NCI-H2171 (cell line): Measurements from ENCODE around the gene SLC29A3.
"Not testable (repeated sequence)": the region's sequence is repeated elsewhere in the genome, so short reads cannot be mapped to it uniquely, and the experiment has no call there.

ENCODE experiments used
- DNase-seq: peaks from one replicate; lab custom pipeline; 2025; lab: John Stamatoyannopoulos, UW

SLC29A3 gene

DNA sequence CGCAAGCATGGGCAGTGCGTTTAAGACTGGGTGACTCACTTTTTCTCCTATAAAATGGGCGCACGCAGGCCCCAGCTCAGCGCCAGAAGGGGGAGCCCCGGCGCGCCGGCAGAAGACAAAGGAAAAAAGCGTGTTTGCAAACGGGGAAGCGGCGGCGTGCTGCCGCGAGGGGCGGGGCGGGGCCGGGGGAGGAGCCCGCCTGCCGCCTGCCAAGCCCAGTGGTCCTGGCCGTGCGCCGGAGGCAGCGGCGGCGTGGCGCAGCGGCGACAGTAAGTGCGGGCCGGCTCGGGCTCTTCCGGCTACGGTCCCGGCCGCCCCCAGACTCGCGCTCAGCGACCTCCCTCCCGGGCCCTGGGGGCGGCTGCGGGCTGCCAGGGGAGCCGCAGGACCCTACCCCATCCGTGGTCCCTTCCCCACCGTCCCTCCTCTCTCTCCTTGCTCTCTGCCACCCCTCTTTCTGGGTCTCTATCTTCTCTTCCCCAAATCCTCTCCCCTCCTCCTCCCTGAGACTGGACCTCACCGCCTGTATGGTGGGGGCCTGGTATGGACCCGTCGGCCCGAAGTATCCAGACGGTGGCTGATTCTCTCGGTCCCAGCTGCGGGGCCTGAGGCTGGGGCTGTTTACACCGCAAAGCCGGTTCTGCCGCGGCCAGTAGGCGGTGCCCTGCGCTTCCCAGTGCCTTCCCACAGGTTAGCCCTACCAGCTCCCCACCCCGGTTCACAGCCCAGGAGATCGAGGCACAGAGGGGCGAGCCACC lies at the start of gene SLC29A3:
SLC29A3 (plus strand) TSS at position 218 of the 758 bp plus-strand sequence; CDS start at position 269, 51 bp downstream.
- peak; percentile 67 for DNase-seq

DNA sequence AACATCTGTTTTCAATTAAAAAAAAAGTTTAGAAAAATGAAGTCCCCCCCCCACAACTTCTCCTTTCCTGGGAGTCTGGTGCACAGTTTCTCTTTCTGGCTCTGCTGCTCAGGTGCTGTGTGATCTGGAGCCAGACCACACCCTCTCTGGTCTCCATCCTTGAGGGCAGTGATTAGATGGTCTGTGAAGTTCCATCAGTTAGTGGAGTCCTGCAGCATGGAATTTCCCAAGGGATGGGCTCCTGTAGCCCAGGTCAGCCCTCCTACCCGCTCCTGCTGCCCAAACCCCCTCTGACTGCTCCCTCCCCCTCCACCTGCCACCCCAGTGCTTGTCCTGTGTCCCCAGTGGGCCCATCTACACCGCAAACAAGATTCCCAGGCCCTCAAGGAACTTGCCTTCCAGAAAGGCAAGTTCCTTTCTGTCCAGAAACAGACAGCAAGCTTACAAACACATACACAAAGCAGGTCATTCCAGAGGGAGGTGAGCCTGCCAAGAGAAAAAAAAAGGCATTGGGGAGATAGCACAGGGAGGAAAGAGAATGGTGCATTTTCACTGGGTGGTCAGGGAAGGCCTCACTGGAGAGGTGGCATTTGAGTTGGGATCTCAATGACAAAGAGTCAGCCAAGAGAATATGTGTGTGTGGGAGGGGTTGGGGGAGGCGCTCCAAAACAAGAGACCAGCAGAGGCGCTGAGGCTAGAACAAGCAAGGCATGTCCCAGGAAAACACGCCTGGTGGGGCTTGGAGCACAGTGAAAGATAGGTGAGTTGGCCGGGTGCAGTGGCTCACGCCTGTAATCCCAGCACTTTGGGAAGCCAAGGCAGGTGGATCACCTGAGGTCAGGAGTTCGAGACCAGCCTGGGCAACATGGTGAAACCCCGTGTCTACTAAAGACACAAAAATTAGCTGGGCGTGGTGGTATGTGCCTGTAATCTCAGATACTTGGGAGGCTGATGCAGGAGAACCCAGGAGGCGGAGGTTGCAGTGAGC lies 49.5 kb upstream of the SLC29A3 start:
- no peak for DNase-seq

DNA sequence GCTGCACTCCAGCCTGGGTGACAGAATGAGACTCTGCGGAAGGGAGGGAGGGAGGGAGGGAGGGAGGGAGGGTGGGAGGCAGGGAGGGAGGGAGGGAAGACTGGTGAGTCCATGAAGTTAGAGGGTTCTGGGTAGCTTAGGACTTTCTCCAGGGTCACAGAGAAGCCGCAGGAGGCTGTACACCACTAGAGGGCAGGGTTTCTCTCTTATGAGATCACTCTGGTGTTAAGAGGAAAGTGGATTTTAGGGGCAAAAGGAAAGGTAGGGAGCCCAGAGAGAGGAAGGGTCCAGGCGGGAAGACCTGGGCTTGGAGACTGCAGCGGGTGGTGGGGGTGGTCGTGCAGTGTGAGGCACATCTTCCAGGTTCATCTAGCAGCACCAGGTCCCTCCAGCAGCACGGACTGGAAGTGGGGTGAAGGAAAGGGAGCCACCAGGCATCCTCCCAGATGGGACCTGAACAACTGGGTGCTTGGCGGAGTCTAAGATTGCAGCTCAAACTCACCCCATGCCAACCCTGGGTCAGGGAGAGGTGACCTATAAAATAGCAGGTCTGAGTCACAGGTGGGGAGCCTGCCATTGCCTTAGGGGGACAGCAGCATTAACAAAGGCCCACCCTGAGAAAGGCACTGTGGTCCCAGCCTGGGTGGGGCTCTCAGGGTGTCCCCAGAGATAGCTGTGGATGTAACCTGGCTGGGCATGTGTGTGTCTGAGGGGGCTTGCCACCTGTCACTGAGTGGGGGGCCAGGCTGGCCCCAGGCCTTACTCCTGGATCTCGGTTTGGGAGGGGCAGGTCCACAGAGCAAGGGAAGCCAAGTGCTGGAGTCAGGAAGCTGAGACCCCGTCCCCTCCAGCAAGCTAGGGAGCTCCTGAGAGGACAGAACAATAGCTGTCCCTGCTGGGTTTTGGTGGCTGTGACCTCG lies 48.5 kb upstream of the SLC29A3 start:
- peak; percentile 23 for DNase-seq

DNA sequence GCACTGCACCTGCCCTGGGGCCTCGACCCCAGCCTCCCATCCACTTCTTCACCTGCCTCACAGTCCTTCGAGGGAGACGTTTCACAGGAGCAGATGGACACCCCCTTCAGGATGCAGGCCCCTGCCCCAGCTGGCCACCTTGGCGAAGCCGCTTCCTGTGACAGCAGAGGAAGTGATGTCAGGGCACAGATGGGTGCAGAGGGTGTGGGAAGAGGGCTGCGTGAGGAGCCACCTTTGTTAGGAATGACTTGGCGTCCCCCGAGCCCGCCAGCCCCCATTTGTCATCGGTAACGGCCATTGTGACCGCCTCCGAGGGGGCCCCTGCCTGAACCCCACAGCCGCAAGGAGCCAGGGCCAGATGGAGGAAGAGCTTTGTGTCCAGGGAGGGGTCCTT lies 47.4 kb upstream of the SLC29A3 start:
- no peak for DNase-seq

DNA sequence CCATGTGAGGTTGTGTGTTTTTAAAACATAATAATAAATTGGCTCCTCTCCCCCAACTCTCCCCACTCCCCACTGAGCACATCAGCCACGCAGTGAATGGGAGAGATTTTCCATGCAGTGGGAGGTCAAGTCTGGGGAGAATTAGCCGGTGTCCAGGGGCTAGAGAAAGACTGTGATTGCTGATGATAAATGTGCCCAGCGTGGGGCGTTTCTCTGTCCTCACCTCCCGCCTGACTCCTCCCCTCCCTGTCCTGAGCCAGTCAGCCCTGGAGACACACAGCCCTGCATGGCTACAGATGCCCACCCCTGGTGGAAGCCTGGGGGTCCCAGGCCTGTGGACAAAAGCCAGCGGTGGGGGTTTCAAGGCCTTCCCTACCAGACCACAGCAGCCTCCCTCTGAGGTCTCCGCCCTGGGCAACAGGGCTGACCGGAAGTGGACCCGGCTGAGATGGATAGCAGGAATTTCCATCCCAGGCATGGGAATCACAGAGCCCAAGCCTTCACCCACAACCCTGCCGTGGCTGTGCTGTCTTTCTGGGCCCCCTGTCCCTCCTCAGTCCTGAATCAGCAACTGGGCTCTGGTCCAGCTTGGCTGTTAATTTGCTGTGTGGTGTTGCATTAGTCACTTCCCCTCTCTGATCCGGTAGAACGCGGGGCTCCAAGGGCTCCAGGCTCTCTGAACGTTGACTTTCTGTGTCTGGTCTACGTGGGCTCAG lies 46.8 kb upstream of the SLC29A3 start:
- DNase-seq, result no peak

DNA sequence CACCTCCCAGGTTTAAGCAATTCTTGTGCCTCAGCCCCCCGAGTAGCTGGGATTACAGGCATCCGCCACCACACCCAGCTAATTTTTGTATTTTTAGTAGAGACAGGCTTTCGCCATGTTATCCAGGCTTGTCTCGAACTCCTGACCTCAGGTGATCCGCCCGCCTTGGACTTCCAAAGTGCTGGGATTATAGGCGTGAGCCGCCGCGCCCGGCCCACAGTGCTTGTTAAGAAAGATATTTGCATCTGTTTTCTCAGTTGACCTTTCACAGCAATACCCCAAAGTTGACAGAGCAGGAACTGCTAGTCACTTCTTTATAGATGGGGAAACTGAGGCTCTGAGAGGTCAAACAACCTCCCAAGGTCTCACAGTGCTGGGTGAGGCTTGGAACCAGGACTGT lies 46.1 kb upstream of the SLC29A3 start:
- not testable (repeated sequence) for DNase-seq

DNA sequence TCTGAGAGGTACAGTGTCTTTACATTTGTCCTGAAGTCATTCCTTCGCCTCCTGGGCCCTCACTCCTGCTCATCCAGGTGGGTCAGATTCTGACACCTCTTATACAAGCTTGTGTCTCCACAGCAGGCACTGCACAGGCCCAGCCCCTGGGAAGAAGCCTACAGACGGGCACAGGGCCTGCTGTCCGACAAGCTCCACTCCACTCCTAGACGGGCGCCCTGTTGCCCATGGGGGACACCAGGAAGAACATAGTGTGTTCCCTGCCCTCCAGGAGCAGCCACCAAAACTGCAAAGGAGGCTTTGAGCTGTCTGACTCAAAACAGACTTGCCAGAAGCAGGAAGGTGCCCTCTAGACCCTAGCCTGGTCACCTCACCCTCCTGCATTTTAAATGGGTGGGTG lies 45.6 kb upstream of the SLC29A3 start:
- no peak for DNase-seq

DNA sequence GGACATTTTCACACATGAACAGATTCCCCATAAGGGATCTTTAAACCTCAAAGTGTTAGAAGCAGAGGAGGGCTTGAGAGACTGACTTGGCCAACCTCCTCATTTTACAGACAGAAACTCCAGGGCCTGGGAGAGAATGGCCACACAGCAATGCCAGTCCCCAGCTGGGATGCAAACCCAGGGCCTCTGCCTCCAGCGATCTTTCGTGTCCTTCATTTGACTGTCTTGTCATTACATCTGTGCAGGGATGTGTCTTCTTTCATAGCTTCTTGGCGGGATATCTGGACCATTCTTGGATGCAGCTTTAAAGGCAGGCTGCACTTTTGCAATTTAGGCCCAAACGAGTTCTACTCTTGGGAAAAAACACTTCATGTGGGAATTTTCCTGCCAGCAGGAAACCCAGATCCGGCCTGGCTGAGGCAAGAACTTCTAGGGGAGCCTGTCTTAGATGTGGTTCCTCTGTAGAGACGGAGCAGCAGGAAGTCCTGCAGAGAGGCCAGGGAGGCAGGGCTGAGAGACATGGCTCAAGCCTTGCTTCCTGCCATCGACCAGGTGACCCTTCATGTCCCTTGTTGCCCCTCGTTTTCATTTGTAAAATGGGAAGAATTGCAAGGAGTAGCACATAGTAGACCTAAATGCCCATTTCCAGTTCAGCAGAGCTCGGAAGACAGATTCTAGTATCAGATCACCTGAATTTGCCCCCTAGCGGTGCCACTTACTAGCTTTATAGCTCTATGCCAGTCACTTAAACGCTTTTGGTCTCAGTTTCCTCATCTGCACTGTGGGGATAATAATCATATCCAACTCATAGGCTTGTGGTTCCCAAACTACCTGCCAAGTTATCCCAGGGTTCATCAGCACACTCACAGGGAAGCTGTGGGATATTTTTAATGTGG lies 43.9 kb upstream of the SLC29A3 start:
- DNase-seq, result no peak

DNA sequence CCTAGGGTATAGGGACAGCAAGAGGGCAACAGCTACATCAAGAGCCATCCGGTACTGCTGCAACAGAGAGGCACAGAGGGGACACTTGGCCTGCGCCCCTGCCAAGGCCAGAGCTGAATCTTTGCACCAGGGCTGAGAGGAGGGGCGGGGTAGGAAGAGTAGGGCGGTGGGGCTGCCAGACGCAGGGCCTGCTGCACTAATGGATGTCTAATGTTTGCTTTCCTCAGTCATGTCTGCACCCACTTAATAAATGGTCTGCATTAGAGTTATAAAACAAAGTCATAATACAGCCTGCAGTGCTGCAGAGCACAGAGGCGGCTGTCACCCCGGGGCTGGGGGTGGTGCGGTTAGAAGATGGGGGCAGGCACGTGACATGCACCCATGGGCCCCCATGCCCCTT lies 42.2 kb upstream of the SLC29A3 start:
- DNase-seq, result no peak

DNA sequence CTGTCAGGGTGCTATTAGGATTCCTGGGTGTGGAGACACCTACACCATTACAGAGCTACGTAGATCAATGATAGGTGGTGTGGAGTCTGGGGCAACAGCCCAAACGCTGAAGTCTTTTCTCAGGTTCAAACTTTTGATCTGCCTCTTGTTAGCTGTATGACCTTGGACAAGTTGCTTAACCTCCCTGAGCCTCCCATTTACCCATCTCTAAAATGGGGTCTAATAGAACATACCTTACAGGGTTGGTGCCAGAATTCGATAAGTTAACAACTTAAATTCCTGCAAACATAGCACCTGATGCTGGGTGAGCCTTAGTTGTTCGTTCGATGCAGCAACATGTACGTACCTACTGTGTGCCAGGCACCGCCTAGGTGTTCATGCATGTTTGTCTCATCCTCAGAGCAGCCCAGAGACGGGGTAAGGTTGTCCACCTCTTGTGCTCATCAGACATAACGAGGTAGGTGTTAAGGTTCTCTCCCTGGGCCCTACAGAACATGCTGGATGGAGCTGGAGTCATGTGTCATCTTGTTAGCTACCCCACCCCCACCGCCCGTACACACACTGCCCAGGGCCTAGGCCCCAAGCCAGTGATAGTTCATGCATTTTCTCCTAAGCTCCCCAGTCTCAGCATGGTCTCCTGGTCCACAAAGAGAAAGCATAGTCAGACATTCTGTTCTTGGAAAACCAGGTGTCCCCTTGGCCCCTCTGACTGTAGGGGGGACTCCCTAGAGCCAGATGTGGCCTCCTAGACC lies 41.0 kb upstream of the SLC29A3 start:
- DNase-seq, result no peak

DNA sequence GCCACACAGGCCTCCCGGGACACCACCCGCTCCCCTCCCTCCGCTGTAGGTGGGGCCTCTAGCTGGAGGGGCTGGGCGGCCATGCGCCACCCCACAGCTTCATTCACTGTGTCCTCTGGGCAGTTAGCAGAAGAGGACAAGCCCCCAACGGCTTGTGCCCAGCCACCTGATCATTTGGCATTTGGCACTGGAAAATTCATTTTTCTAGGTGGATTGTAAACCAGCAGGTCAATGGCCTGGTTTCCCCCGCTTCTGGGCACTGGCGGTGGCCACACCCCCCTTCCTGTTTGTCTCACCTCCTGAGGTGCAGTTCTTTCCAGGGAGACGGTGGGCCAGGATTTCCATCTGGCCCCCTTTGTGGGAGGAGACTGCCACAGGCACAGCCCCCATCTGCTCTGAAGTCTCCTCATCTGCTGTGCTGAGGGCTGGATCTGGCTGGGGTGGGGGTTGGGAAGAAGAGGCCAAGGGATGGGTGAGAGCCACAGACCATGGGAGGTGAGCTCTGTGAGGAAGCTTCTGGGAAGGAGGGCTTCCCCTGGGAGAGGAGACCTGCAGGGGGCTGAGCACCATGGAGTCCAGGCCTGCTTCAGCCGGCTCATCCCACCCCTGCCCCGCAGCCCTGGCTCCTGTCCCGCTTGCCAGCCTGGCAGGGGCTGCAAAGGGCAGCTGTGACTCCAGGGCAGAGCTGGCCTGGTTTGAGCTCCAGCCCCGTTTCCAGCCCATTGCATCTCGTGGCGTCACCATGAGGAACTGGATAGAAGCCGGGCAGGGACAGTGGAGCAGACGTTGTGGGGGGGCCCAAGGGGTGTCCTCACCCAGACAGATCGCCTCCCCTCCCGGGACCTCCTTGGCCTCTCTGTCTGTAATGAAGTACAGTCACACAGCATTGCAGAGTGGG lies 40.1 kb upstream of the SLC29A3 start:
- peak; percentile 36 for DNase-seq

DNA sequence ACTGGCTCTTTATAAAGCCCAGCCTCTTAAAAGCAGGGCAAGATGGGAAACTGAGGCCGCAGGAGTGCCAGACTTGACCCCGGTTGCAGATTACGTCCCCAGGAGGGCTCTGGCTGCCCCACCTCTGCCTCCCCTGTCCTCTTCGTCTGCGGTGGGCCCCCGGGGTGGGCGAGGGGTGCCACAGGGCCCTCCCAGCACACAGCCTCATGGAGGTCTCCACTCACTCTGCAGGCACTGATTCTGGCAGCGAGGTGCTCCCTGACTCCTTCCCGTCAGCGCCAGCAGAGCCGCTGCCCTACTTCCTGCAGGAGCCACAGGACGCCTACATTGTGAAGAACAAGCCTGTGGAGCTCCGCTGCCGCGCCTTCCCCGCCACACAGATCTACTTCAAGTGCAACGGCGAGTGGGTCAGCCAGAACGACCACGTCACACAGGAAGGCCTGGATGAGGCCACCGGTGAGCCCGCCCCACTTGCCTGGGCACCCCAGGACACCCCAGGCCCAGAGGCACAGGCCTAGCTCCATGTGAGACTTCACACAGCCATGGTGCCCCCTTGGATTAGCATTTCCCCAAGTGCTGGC lies 39.4 kb upstream of the SLC29A3 start:
- DNase-seq, result no peak

DNA sequence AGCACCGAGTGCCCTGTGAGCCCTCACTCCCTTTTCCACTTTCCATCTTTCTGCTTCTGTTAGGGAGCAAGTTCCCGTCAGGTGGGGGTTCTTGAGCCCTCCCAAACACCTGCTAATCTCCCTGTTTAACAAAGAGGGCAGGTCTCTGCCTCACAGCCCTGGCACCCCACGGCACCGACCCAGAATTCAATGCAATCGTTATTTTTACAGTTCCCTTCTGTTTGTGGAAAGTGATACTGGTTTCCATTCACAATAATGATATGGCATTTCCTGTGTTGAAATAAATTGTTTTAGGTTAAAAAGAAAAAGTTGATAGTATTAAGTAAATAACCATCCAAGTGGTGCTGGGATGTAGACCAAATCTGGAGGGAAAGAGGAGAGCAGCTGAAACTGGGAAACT lies 38.8 kb upstream of the SLC29A3 start:
- DNase-seq, result no peak

DNA sequence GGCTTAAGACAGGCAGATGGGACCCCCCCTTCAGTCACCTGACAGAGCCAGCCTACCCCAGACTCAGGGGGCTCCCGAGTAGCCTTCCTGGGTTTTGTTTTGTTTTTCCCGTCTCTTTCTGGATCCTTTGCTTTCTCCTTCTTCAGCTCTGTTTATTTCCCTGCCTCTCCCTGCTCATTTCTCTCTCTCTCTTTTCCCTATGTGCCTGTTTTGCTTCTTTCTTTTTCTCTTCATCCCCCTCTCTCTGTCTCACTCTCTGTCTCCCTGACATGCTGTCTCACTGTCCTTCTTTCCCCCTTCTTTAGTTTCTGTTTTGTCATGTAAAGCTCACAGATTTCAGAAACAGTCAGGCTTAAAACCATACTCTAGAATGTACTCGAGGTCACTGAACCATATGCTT lies 38.2 kb upstream of the SLC29A3 start:
- DNase-seq, result no peak

DNA sequence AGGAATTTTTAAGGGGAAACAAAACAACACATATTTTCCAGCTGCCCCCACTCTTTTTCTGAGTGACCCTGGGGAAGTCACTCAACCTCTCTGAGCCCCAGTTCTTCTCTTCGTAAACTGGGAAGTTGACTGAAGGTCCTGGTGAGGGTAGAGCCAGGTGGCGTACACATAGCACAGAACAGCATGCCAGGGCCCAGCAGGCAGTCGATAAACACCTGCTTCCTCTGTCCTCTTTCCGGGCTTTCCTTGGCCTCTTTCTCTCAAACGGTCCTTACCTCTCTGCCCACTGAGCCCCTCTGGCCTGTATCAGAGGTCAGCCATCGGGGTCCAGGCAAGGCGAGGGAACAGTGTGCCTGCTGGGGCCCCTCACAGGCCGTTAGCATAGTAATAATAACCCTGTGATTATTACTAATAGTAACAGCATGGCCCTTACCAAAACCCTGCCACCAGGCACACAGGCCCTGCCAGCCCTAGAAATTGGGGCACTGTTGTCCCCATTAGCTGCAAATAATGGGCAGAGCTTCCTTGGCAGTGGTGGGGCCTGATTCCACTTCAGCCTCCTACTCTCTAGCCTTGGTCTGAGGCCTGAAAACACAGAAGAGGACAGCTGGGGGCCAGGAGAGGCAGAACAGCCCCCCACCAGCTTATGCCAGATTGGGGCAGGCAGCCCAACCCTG lies 37.3 kb upstream of the SLC29A3 start:
- no peak for DNase-seq

DNA sequence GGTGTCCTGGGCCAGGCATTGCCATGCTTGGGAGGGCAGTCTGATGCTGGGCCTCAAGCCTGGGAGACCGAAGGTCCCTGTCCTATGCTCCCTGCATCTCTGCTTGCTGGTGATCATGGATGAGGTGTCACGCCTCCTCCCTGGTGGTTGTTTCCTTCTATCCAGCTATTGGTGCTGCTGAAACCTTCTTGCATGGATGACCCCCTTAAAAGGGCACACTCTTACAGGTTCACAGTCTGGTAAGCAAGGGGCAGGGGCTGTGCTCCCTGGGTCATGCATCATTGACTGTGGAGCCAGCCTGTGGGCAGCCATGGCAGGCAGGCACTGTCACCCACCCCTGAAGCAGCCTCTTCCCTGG lies 36.8 kb upstream of the SLC29A3 start:
- DNase-seq, result no peak

DNA sequence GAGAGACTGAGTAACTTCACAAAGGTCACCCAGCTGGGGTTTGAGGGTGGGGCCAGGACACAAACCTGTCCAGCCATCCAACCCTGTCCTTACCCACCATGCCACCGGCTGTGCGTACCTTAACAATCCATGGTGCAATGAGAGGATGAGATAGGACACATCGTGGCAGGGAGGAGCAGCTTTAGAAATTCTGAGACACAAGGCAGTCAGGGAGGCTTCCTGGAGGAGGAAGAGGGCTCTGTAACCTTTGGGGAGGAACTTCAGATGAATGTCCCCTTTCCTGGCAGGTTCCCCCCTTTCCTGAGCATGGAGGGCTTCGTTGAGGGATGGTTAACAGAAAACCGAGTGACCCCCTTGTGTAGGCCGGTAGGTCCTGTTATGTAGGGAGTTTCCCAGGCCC lies 35.6 kb upstream of the SLC29A3 start:
- no peak for DNase-seq

DNA sequence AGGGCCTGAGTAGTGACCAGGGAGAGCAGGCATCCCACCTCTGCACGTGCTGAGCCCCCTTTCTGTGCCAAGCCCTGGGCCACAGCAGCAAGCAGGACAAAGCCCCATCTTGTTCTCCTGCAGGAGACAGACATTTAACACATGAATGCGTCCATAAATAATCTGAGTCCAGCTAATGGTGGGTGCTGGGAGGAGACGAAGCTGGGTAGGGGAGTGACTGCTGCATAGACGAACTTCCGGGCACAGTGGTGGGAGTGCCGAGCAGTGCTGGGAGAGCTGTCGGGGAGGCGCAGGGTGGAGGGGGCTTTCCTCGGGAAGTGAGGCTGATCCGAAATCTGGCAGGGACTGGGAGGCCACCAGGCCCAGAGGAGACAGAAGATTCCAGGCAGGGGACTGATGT lies 35.2 kb upstream of the SLC29A3 start:
- no peak for DNase-seq
